ENCODE data around the gene ZBTB48. TPM values are rescaled to one million over a fixed set of nuclear protein-coding genes. Genes with fewer than 3 reads are reported as not detected.
"Not testable (repeated sequence)": the region's sequence is repeated elsewhere in the genome, so short reads cannot be mapped to it uniquely, and the experiment has no call there.

Gene ZBTB48
- polyA plus RNA-seq, 1 experiment = 7.5 TPM

DNA sequence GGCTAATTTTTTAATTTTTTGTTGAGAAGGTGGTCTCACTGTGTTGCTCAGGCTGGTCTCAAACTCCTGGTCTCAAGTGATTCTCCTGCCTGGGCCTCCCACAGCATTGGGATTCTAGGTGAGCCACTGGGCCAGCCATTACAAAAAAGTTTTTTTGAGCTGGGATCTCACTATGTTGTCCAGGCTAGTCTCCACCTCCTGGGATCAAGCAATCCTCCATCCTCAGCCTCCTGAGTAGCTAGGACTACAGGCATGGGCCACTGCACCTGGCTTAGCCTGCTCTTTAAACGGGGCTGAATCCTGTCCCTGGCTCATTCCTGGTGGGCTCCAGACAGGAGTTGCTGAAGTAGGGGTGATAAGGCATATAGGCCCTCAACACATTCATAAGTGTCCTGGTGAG, 22.2 kb upstream of the ZBTB48 start:
- no peak for DNase-seq (ENCODE audit: low read depth, low spot score)
- H3K27ac ChIP-seq (ENCODE audit: low read depth, low read length) = no peak overlapping the region
- TF ChIP-seq, protein P1, sequence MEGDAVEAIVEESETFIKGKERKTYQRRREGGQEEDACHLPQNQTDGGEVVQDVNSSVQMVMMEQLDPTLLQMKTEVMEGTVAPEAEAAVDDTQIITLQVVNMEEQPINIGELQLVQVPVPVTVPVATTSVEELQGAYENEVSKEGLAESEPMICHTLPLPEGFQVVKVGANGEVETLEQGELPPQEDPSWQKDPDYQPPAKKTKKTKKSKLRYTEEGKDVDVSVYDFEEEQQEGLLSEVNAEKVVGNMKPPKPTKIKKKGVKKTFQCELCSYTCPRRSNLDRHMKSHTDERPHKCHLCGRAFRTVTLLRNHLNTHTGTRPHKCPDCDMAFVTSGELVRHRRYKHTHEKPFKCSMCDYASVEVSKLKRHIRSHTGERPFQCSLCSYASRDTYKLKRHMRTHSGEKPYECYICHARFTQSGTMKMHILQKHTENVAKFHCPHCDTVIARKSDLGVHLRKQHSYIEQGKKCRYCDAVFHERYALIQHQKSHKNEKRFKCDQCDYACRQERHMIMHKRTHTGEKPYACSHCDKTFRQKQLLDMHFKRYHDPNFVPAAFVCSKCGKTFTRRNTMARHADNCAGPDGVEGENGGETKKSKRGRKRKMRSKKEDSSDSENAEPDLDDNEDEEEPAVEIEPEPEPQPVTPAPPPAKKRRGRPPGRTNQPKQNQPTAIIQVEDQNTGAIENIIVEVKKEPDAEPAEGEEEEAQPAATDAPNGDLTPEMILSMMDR (IDR thresholded peaks at IDR 0.05; ENCODE audit: low read depth, low read length) = no peak

DNA sequence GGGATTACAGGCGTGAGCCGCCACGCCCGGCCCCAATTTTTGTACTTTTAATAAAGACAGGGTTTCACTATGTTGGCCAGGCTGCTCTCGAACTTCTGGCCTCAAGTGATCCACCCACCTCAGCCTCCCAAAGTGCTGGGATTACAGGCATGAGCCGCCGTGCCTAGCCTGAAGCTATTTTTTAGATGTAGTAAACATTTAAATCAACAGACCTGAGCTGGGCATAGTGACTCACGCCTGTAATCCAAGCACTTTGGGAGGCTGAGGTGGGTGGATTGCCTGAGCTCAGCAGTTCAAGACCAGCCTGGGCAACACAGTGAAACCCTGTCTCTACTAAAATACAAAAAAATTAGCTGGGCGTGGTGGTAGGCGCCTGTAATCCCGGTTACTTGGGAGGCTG, 20.6 kb upstream of the ZBTB48 start:
- H3K27ac ChIP-seq (ENCODE audit: low read depth, low read length); H3K9me3 ChIP-seq (ENCODE audit: control insufficient read depth, insufficient read depth, low read length); DNase-seq (ENCODE audit: low read depth, low spot score); CTCF ChIA-PET; H3K4me3 ChIP-seq (ENCODE audit: low read depth, low read length): not testable (repeated sequence)
- POLR2A ChIA-PET = interaction anchor here (0.6 kb wide), 1 partner anchor 14 kb away, joined by 3 read pairs; no protein-coding TSS in a partner anchor
- peaks cover 16% of the 10 kb centered on the region for H3K27me3 ChIP-seq (ENCODE audit: control insufficient read depth, insufficient read depth, low read length)

More for the DNA sequence above, 22.2 kb upstream of the ZBTB48 start:
- ChIA-PET CTCF (interaction anchor here (1.3 to 1.6 kb wide), 2 partner anchors 34 to 89 kb away, joined by 3 to 10 read pairs; no protein-coding TSS in a partner anchor), POLR2A (interaction anchor here (0.6 to 1.6 kb wide), 2 partner anchors 15 to 22 kb away, joined by 5 to 9 read pairs; partner anchors contain the start of gene ZBTB48)
- H3K4me3 ChIP-seq (ENCODE audit: low read depth, low read length) = no peak overlapping the region
- H3K27me3 ChIP-seq (ENCODE audit: control insufficient read depth, insufficient read depth, low read length) = peaks cover 3% of the 10 kb centered on the region
- peaks cover 11% of the 10 kb centered on the region for H3K9me3 ChIP-seq (ENCODE audit: control insufficient read depth, insufficient read depth, low read length)

DNA sequence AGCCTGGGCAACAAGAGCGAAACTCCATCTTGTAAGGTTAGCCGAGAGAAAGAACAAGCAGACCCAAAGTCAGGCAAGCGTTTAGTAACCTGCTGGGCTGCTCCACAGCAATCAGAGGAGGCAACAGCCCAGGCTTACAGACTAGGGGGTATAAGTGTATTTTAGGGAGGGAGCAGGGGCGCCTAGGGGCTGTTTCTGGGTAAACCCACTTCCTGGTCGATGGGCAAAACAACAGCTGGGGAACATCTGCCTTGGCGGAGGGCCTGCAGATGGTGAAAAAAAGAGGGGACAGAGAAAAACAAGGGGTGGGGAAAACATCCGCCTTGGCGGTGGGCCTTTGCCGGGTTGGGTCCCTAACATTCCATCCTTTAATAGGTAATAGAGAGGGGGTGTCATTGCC, 19.5 kb upstream of the ZBTB48 start:
- H3K27ac ChIP-seq (ENCODE audit: low read depth, low read length) = no peak overlapping the region
- DNase-seq (ENCODE audit: low read depth, low spot score) = no peak
- CTCF ChIA-PET = interaction anchor here (0.7 kb wide), 1 partner anchor 36 kb away, joined by 3 read pairs; no protein-coding TSS in a partner anchor
- peaks cover 8% of the 10 kb centered on the region for H3K9me3 ChIP-seq (ENCODE audit: control insufficient read depth, insufficient read depth, low read length)
- no peak overlapping the region for H3K4me3 ChIP-seq (ENCODE audit: low read depth, low read length)
- POLR2A ChIA-PET = no interaction called here
- TF ChIP-seq, protein P1 (IDR thresholded peaks at IDR 0.05; ENCODE audit: low read depth, low read length) = no peak
- H3K27me3 ChIP-seq (ENCODE audit: control insufficient read depth, insufficient read depth, low read length) = peaks cover 21% of the 10 kb centered on the region

DNA sequence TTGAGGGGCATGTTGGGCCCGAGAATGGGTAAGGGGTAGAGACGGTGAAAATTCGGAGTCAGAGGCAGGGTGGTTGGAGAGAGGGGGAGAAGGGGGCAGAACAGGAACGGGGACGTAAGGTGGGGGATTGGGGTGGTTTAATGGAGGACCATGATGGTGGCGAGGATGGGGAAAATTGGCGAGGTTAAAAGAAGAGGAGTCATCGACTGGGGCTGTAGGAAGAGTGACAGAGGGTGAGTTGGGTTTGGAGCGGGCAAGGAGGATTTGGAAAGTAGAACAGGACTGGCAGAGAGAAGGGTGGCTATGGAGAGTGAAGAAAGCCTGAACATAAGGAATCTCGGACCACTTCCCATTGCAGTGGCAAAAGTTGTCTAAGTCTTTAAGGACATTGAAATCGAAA, 10.8 kb upstream of the ZBTB48 start:
- CTCF ChIA-PET = interaction anchor here (3.2 kb wide), 1 partner anchor 14 kb away, joined by 11 read pairs; the partner anchor contains the start of genes NOL9 and TAS1R1
- DNase-seq (ENCODE audit: low read depth, low spot score) = no peak
- Histone ChIP-seq H3K4me3 (ENCODE audit: low read depth, low read length) (no peak overlapping the region), H3K27ac (ENCODE audit: low read depth, low read length) (no peak overlapping the region), H3K27me3 (ENCODE audit: control insufficient read depth, insufficient read depth, low read length) (peaks cover 28% of the 10 kb centered on the region), H3K9me3 (ENCODE audit: control insufficient read depth, insufficient read depth, low read length) (peaks cover 7% of the 10 kb centered on the region)
- TF ChIP-seq, protein P1 (IDR thresholded peaks at IDR 0.05; ENCODE audit: low read depth, low read length) = no peak
- POLR2A ChIA-PET = no interaction called here

DNA sequence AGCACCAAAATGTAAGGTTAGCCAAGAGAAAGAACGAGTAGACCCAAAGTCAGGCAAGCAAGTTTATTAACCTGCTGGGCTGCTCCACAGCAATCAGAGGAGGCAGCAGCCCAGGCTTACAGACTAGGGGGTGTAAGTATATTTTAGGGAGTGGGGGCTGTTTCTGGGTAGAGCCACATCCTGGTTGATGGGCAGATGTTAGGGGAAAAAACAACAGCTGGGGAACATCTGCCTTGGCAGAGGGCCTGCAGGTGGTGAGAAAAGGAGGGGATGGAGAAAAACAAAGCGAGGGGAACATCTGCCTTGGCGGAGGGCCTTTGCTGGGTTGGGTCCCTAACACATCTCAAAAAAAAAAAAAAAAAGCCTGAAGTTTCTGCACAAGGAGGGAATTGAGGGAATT, 9.7 kb upstream of the ZBTB48 start:
- no peak for DNase-seq (ENCODE audit: low read depth, low spot score)
- ChIA-PET POLR2A (no interaction called here), CTCF (interaction anchor here (3.2 kb wide), 1 partner anchor 16 kb away, joined by 11 read pairs; the partner anchor contains the start of genes NOL9 and TAS1R1)
- H3K27me3 ChIP-seq (ENCODE audit: control insufficient read depth, insufficient read depth, low read length) = peaks cover 23% of the 10 kb centered on the region
- no peak overlapping the region for H3K27ac ChIP-seq (ENCODE audit: low read depth, low read length)
- TF ChIP-seq, protein P1 (IDR thresholded peaks at IDR 0.05; ENCODE audit: low read depth, low read length) = no peak
- peaks cover 7% of the 10 kb centered on the region for H3K9me3 ChIP-seq (ENCODE audit: control insufficient read depth, insufficient read depth, low read length)
- no peak overlapping the region for H3K4me3 ChIP-seq (ENCODE audit: low read depth, low read length)

Data from AG04450 (cell line).